Vagina (tissue), 2 donors: ENCODE results near the gene ZNF740. TPM values are rescaled to one million over a fixed set of nuclear protein-coding genes. Genes with fewer than 3 reads are reported as not detected.

ENCODE experiments used
- DNase-seq, 2 donors: peaks; one replicate each; pipeline ENCODE4 v3.0.0-alpha.2; 2017; ENCODE audit errors: extremely low spot score in 2 of 2
- H3K27ac ChIP-seq: fragments of 200-600 bp; sonication (generic); one replicate; pipeline ENCODE4 v1.5.1; 2019
- H3K27me3 ChIP-seq: fragments of 200-600 bp; sonication (generic); one replicate; pipeline ENCODE4 v1.5.1; 2019
- H3K36me3 ChIP-seq, 2 donors: fragments of 200-600 bp; sonication (generic); one replicate each; pipeline ENCODE4 v1.5.1; 2017 to 2019
- H3K4me1 ChIP-seq: fragments of 200-600 bp; sonication (generic); one replicate; pipeline ENCODE4 v1.5.1; 2019
- H3K4me3 ChIP-seq, 2 donors: fragments of 200-600 bp; sonication (generic); 1 replicate in 1 of 2; 2 replicates in 1 of 2; pipeline ENCODE4 v1.5.1; 2016 to 2019
- H3K9me3 ChIP-seq: fragments of 200-600 bp; sonication (generic); one replicate; pipeline ENCODE4 v1.5.1; 2019
- POLR2A ChIP-seq, 2 donors: fragments of 450-650 bp; IDR thresholded peaks; one replicate each; pipeline ENCODE4 v1.6.1; 2017; ENCODE audit warnings: antibody characterized with exemption in 2 of 2, mild to moderate bottlenecking in 2 of 2, moderate library complexity in 2 of 2
- POLR2AphosphoS5 ChIP-seq, 2 donors: sonication (generic); formaldehyde crosslinking; IDR thresholded peaks; one replicate each; pipeline ENCODE4 v1.9.0; 2017; ENCODE audit warnings: antibody characterized with exemption in 2 of 2, mild to moderate bottlenecking in 2 of 2, low read depth in 1 of 2; ENCODE audit not compliant: insufficient read depth in 1 of 2
- intact Hi-C: fragments of 100-400 bp; cut with DNase I; formaldehyde crosslinking; loops from one replicate; pipeline ENCODE4 v1.15.1; 2023
- total RNA-seq: library from RNA; depleted of rRNA; stranded (reverse); fragments of >200 nt; gene quantifications from one replicate; pipeline ENCODE4 v1.2.3, GENCODE V29; 2016
- TF ChIP-seq, protein P1 (sequence below), 3 experiments: fragments of 450-650 bp in 2 of 3; fragments of 200-600 bp in 1 of 3; sonication (generic) in 1 of 3; IDR thresholded peaks; one replicate each; pipeline ENCODE4 v1.5.1; 2017 to 2019; ENCODE audit warnings: antibody characterized with exemption in 3 of 3, mild to moderate bottlenecking in 2 of 3, moderate library complexity in 2 of 3

Gene ZNF740
- total RNA-seq, 1 donor from 2014 or later = 12.8 TPM

DNA sequence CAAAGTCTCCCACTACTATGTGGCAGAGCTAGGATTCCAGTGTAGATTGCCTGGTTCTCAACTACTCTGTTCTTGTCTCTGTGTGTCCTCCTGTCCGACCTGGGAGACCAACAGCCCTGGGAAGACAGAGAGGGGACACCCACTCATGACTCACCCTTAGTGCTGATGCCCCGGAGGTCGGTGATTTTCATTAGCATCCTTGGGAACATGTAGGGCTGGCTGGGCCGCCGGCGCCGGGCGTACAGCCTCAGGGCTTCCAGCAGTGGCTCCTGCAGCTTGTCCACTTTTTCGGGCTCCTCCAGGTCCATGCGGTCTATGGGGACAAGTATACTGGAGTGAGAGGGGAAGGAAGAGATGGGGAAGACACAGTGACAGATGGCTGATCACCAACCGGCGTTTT, 32.4 kb downstream of the ZNF740 start:
- intact Hi-C loops = loop anchor here (5.0 to 10.0 kb wide), 2 partner anchors 74 to 202 kb away; no protein-coding TSS in a partner anchor
- H3K9me3 ChIP-seq = no peaks in the 10 kb centered on the region
- H3K4me3 ChIP-seq = no peak overlapping the region
- TF ChIP-seq, protein P1, sequence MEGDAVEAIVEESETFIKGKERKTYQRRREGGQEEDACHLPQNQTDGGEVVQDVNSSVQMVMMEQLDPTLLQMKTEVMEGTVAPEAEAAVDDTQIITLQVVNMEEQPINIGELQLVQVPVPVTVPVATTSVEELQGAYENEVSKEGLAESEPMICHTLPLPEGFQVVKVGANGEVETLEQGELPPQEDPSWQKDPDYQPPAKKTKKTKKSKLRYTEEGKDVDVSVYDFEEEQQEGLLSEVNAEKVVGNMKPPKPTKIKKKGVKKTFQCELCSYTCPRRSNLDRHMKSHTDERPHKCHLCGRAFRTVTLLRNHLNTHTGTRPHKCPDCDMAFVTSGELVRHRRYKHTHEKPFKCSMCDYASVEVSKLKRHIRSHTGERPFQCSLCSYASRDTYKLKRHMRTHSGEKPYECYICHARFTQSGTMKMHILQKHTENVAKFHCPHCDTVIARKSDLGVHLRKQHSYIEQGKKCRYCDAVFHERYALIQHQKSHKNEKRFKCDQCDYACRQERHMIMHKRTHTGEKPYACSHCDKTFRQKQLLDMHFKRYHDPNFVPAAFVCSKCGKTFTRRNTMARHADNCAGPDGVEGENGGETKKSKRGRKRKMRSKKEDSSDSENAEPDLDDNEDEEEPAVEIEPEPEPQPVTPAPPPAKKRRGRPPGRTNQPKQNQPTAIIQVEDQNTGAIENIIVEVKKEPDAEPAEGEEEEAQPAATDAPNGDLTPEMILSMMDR (IDR thresholded peaks at IDR 0.05) = no peak
- TF ChIP-seq POLR2AphosphoS5 (IDR thresholded peaks at IDR 0.05; ENCODE audit: insufficient read depth in 1 of 2, low read depth in 1 of 2) = no peak
- no peak for TF ChIP-seq POLR2A (IDR thresholded peaks at IDR 0.05)
- peaks cover 0 to 61% of the 10 kb centered on the region in 2 donors for H3K36me3 ChIP-seq
- H3K27me3 ChIP-seq = no peaks in the 10 kb centered on the region
- H3K27ac ChIP-seq = peak overlapping the region; percentile 99
- no peak for DNase-seq
- peaks cover 65% of the 10 kb centered on the region for H3K4me1 ChIP-seq

DNA sequence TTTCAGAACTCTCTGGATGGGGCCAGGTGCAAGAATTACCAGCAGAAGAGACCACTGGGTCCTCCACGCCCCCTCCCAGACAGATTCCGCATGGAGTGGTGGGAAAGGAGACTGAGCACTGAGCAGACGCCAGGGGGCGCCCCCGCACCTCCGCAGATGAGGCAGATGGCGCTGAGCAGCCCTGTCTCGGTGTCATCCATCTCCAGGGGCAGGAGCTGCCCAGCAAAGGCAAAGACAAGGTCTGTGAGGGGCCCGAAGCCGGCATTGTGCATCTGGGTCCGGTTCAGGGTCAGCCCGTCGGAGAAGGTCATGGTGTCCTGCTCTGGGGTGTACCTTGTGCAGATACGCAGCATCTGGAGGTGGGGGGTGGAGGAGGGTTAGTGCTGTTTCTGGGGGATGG, 32.8 kb downstream of the ZNF740 start:
- peaks cover 64% of the 10 kb centered on the region for H3K4me1 ChIP-seq
- H3K27ac ChIP-seq = peak overlapping the region; percentile 99
- H3K9me3 ChIP-seq = no peaks in the 10 kb centered on the region
- no peak overlapping the region for H3K4me3 ChIP-seq
- peaks cover 0 to 61% of the 10 kb centered on the region in 2 donors for H3K36me3 ChIP-seq
- intact Hi-C loops = loop anchor here (5.0 to 10.0 kb wide), 2 partner anchors 74 to 201 kb away; no protein-coding TSS in a partner anchor
- TF ChIP-seq, protein P1 (IDR thresholded peaks at IDR 0.05) = peak; percentile 92 to 98 (median 96)
- TF ChIP-seq POLR2A (IDR thresholded peaks at IDR 0.05) = no peak
- TF ChIP-seq POLR2AphosphoS5 (IDR thresholded peaks at IDR 0.05; ENCODE audit: insufficient read depth in 1 of 2, low read depth in 1 of 2) = peak in 1 of 2 donors; percentile 40
- H3K27me3 ChIP-seq = no peaks in the 10 kb centered on the region
- DNase-seq = no peak

DNA sequence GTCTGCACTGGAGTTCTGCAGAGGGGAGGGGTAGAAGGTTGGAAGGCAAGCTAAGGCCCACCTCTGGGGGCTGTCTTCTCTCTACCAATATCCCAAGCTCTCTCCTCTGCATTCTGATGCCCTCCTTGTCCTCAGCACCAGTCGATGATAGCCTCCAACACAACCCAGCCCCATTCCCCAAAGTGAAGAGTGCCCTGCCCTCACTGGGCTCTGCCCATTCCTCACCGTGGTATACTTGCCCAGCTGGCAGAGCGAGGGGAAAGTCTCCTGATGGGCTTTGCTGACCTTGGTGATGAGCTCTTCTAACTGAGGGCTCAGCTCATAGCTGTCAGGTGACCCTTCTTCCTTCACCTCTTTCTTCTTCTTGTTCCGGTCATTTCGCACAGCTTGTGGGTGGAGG, 33.7 kb downstream of the ZNF740 start:
- intact Hi-C loops = loop anchor here (5.0 to 10.0 kb wide), 2 partner anchors 73 to 201 kb away; no protein-coding TSS in a partner anchor
- H3K27me3 ChIP-seq = no peaks in the 10 kb centered on the region
- no peak for DNase-seq
- H3K27ac ChIP-seq = peak overlapping the region; percentile 99
- no peak for TF ChIP-seq POLR2AphosphoS5 (IDR thresholded peaks at IDR 0.05; ENCODE audit: insufficient read depth in 1 of 2, low read depth in 1 of 2)
- TF ChIP-seq POLR2A (IDR thresholded peaks at IDR 0.05) = no peak
- TF ChIP-seq, protein P1 (IDR thresholded peaks at IDR 0.05) = no peak
- peaks cover 0 to 61% of the 10 kb centered on the region in 2 donors for H3K36me3 ChIP-seq
- peaks cover 63% of the 10 kb centered on the region for H3K4me1 ChIP-seq
- H3K4me3 ChIP-seq = no peak overlapping the region
- H3K9me3 ChIP-seq = no peaks in the 10 kb centered on the region

DNA sequence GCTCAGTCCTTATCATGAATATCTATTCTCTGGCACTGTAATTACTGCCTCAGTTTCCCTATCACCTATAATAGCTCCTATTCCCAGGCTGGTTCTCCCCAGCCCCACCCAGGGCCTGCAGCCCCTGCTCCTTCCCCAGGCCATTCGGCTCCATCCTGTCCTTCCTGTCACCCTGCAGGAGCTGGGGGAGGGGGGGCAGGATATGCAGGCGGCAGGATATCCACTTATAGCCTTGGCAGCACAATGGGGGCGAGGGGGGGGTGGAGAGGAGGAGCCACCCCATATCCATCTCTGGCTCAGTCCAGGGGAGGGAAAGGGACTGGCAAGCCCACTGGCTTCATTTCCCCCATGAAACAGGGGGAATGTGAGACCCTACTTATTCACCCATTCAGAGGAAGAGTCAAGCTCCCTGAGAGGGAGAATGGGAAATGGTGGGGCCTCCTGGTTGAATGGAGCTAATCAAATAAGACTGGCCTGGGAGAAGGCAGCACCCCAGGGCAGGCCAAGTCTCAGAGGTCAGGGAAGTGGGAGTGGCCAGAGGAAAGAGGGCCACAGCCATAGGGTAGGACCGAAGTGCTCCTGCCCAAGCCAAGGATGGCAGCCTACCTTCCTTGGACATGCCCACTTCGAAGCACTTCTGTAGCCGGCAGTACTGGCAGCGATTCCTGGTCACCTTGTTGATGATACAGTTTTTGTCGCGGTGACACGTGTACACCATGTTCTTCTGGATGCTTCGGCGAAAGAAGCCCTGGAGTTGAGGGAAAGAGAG, 34.3 kb downstream of the ZNF740 start:
- H3K4me3 ChIP-seq = no peak overlapping the region
- TF ChIP-seq POLR2AphosphoS5 (IDR thresholded peaks at IDR 0.05; ENCODE audit: insufficient read depth in 1 of 2, low read depth in 1 of 2) (no peak), POLR2A (IDR thresholded peaks at IDR 0.05) (no peak)
- TF ChIP-seq, protein P1 (IDR thresholded peaks at IDR 0.05) = no peak
- H3K36me3 ChIP-seq = peaks cover 0 to 58% of the 10 kb centered on the region in 2 donors
- DNase-seq = no peak
- H3K4me1 ChIP-seq = peaks cover 64% of the 10 kb centered on the region
- H3K27me3 ChIP-seq = no peaks in the 10 kb centered on the region
- peak overlapping the region; percentile 99 for H3K27ac ChIP-seq
- intact Hi-C loops = loop anchor here (5.0 to 10.0 kb wide), 3 partner anchors 37 to 200 kb away; a partner anchor contains a TSS
- no peaks in the 10 kb centered on the region for H3K9me3 ChIP-seq

DNA sequence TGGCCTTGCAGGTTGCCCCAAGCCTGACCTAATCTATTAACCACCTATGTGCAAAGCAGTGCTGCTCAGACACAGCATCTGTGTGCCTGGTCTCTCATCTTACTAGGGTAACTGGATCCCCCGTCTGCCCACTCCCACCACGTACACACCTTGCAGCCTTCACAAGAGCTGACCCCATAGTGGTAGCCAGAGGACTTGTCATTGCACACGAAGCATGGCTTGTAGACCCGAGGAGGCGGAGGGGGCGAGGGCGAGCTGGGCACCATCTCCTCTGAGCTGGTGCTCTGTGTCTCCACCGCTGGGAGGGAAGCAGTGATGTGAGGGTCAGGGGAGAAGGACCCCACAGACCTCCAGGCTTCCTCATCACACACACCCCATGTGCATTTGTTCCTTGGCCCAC, 35.0 kb downstream of the ZNF740 start:
- Histone ChIP-seq H3K4me1 (peaks cover 64% of the 10 kb centered on the region), H3K4me3 (no peak overlapping the region), H3K36me3 (peaks cover 0 to 52% of the 10 kb centered on the region in 2 donors), H3K27ac (peak overlapping the region; percentile 99), H3K27me3 (no peaks in the 10 kb centered on the region), H3K9me3 (no peaks in the 10 kb centered on the region)
- DNase-seq = no peak
- TF ChIP-seq POLR2AphosphoS5 (IDR thresholded peaks at IDR 0.05; ENCODE audit: insufficient read depth in 1 of 2, low read depth in 1 of 2) (no peak), POLR2A (IDR thresholded peaks at IDR 0.05) (no peak)
- TF ChIP-seq, protein P1 (IDR thresholded peaks at IDR 0.05) = no peak
- intact Hi-C loops = loop anchor here (5.0 to 10.0 kb wide), 2 partner anchors 37 to 199 kb away; a partner anchor contains a TSS
